ENCODE results near the gene C2orf81. TPM values are rescaled to one million over a fixed set of nuclear protein-coding genes. Genes with fewer than 3 reads are reported as not detected.

The C2orf81 gene
- total RNA-seq, 4 donors from 2014 or later, result 0.88 to 1.4 TPM; not detected in 2

DNA sequence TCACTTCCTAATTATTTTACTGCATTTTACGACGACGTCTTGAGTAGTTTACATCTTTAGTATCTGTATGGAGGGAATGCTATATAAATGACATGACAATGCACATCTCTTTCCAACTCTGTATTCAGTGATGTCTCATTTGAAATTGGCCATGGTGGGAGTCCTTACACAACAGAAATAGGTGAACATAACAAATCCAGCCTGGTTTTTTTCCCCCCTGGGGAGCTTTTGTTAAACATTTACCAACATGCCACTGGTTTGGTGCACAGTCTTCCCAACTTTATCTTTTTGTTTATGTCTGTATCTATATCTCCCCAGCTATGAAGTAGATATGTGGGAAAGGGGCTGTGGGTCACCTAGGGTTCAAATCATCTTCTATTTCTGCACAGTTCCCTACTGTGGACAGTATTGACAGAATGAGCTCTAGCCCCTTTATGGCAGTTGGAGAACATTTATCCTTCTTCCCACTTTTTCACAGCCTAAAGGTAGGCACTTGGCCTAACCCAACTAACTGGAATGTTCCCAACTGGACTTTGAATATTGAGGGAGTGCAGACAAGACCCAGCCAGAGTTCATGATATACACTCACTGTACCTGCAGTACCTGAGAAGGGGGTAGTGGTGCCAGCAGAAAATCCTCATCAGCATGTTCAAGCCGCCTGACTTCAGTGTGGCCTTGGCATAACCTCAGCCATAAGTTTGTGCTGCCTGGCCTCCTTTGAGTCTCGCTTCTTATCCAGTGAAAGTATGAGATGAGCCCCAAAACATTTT is 26.0 kb upstream of the C2orf81 start:
- TF ChIP-seq, protein P1, sequence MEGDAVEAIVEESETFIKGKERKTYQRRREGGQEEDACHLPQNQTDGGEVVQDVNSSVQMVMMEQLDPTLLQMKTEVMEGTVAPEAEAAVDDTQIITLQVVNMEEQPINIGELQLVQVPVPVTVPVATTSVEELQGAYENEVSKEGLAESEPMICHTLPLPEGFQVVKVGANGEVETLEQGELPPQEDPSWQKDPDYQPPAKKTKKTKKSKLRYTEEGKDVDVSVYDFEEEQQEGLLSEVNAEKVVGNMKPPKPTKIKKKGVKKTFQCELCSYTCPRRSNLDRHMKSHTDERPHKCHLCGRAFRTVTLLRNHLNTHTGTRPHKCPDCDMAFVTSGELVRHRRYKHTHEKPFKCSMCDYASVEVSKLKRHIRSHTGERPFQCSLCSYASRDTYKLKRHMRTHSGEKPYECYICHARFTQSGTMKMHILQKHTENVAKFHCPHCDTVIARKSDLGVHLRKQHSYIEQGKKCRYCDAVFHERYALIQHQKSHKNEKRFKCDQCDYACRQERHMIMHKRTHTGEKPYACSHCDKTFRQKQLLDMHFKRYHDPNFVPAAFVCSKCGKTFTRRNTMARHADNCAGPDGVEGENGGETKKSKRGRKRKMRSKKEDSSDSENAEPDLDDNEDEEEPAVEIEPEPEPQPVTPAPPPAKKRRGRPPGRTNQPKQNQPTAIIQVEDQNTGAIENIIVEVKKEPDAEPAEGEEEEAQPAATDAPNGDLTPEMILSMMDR (IDR thresholded peaks at IDR 0.05; ENCODE audit: low read depth), result no peak

DNA sequence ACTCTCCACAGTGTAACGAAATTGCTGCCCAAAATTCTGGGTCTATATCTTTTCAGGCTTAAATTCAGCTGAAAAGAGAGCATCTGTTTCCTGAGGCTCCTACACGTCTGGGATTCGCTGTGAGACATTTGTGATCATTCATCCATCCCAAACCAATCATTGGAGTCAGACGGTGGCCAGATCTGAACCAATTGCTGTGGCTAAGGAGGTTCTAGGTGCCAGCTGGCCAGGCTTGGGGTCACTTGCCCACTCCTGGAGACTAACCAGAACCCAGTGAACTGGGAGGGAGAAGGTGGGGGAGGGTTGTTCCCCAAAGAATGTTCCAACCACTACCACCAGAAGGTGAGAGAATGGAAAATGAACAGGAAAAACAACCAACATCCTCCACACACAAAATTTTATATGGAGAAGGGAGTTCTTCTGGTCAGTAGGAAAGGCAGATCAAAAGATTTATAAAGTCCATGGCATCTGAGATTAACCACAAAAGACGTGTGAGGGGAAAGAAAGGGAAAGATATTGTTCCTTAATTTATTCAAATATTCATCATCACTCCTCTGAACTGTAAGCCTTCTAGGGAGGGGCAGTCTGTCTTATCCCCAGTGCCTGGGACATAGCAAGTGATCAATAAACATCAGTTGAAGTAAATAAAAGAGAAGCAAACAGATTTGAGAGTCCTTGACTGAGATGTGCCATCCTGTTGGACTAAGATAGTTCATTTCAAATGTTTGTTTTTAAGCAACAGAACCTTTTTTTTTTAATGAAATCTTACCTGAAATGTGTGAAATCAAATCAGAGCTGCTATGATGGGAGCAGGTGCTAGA is 23.3 kb upstream of the C2orf81 start:
- TF ChIP-seq, protein P1 (IDR thresholded peaks at IDR 0.05; ENCODE audit: low read depth), result no peak

DNA sequence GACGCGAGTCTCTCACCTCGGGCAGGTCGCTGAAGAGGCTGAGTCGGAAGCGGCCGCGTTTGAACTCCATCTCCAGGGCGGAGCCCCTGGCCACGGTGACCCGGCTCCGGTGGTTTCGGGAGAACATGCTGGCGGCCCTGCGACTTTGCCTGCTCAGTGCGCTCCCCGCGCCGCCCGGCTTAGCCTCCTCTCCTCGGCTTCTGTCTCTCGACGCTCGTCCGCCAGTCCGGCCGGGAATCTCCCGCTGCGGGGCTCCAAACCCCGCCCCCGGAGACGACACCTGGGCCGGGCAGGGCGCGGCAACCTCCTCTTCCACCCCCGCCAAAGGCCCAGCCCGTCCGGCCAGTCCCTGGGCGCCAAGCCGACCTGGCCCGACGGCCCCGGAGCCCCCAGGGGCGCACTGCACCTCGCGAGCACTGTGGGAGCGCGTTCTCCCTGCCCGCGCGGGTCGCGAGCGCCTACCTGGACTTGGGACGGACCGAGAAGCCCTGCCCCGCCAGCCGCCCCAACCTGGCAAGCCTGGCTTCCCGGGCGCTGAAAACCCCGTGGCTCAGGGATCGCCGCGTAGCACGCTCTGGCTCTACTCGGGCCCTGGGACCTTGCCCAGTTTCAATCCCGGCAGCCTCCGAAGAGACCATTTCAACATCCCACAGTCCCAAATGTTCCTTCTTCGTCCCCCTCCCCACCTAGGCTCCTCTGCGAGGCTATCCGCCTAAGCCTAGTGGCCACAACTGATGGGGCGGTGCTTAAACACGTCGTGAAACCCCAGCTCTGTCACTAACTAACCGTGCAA is 20.5 kb upstream of the C2orf81 start, which contains the start of gene RTKN:
Gene RTKN (minus strand): TSS at position 248 of the 793 bp plus-strand sequence. CDS start 121 bp downstream, at position 127.
- TF ChIP-seq, protein P1 (IDR thresholded peaks at IDR 0.05; ENCODE audit: low read depth), result no peak

- TF ChIP-seq, protein P1 (IDR thresholded peaks at IDR 0.05; ENCODE audit: low read depth), result no peak
Measured at GRCh38 chr2:74441170-74441689, 19.8 kb upstream of the C2orf81 start.

DNA sequence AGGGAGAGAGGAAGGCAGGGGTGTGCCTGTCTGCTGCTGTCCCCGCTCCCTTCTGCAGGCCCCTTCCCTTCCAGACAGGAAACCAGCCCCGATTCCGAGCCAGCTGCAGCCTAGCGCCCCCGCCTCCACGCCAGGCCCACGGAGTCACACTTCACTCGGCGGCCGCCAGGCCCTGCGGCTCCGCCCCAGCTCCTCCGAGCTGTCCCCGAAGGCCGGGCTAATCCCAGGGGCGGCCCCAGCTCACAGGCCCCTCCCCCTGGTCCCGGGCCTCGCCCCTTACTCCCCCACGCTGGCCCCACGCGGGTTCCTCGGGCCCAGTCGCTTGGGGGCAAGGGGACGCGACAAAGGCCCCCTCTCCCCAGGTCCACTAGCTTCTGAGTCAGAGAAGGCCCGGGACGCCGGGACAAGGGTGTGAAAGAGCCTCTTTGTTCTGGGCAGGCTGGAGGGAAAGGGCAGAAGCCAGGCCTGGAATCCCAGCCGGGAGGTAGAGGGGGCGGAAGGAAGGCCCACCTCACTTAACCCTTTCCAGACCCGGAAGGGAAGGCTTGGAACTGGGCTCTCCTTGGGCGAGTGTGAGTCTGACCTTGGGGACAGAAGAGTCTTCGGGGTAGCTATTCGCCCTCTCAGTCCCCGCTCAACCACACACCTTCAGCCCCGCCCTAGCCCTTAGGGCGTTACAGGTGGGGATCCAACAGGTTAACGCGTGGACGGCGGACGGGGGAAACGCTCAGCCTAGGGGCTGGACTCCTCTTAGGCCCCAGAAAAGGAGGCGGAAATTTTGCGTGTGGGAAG is 19.2 kb upstream of the C2orf81 start:
- TF ChIP-seq, protein P1 (IDR thresholded peaks at IDR 0.05; ENCODE audit: low read depth), result no peak

DNA sequence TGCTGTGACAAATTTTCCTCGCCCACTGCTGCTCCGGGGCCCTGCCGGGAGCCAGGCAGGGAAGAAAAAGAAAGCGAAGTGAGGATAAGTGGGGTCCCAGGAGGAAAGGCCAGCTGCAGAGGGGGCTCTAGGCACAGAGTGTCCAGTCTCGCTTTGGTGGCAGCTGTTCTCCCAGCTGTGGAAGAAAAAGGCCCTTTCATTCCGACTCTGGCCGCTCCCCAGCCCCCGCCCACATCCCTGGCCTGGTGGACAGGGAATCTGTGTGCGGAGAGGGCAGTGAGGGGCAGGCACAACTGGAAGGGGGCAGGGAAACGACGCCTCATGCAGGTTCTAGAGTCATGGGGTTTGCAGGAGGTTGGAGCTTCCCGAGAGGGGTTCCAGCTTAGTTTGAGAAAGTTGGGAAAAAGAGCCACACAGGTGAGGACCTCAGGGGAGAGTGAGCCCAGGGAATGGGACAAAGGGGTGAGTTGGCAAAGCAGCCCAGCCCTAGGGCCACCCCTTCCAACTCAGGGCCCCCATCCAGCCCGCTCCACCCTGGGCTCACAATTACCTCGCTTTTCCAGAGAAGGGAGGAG is 18.5 kb upstream of the C2orf81 start:
- TF ChIP-seq, protein P1 (IDR thresholded peaks at IDR 0.05; ENCODE audit: low read depth), result no peak
